ENCODE results near the gene MID1IP1. TPM values are rescaled to one million over a fixed set of nuclear protein-coding genes. Genes with fewer than 3 reads are reported as not detected.

Gene MID1IP1
- 37.5 and 48.9 TPM in 2 replicates for total RNA-seq (2014; rRNA removed; shearing (Covaris generic))

GRCh38 chrX:38800981-38801845, at the start of gene MID1IP1:
TSS of gene MID1IP1 (plus strand) at chrX:38801459. CDS start at chrX:38804947, 3,488 bp downstream.
- peak; percentile 5 for DNase-seq (ENCODE audit: low spot score)

- DNase-seq (ENCODE audit: low spot score): peak; percentile 37
Measured at GRCh38 chrX:38754102-38754790, 47.0 kb upstream of the MID1IP1 start.

GRCh38 chrX:38754818-38755718, 46.2 kb upstream of the MID1IP1 start:
- no peak for DNase-seq (ENCODE audit: low spot score)

- no peak for DNase-seq (ENCODE audit: low spot score)
Measured at GRCh38 chrX:38760883-38761282, 40.4 kb upstream of the MID1IP1 start.

- DNase-seq (ENCODE audit: low spot score): peak; percentile 10
Measured at GRCh38 chrX:38768079-38768478, 33.2 kb upstream of the MID1IP1 start.

GRCh38 chrX:38770152-38770551, 31.1 kb upstream of the MID1IP1 start:
- DNase-seq (ENCODE audit: low spot score): no peak

- DNase-seq (ENCODE audit: low spot score): no peak
Measured at GRCh38 chrX:38774249-38774648, 27.0 kb upstream of the MID1IP1 start.

GRCh38 chrX:38796946-38797345, 4.3 kb upstream of the MID1IP1 start:
- no peak for DNase-seq (ENCODE audit: low spot score)

GRCh38 chrX:38798956-38799355, 2.3 kb upstream of the MID1IP1 start:
- DNase-seq (ENCODE audit: low spot score): no peak

- no peak for DNase-seq (ENCODE audit: low spot score)
Measured at GRCh38 chrX:38799995-38800580, 1.2 kb upstream of the MID1IP1 start.

GRCh38 chrX:38803243-38803587, 2.0 kb downstream of the MID1IP1 start:
- no peak for DNase-seq (ENCODE audit: low spot score)

GRCh38 chrX:38803588-38804431, 2.6 kb downstream of the MID1IP1 start:
- DNase-seq (ENCODE audit: low spot score): peak; percentile 80

GRCh38 chrX:38804432-38804681, 3.1 kb downstream of the MID1IP1 start:
- no peak for DNase-seq (ENCODE audit: low spot score)

- peak; percentile 5 for DNase-seq (ENCODE audit: low spot score)
Measured at GRCh38 chrX:38804682-38805431, 3.6 kb downstream of the MID1IP1 start.

- peak; percentile 59 for DNase-seq (ENCODE audit: low spot score)
Measured at GRCh38 chrX:38805432-38806389, 4.5 kb downstream of the MID1IP1 start.

GRCh38 chrX:38806875-38807621, 5.8 kb downstream of the MID1IP1 start:
- no peak for DNase-seq (ENCODE audit: low spot score)

GRCh38 chrX:38807873-38808272, 6.6 kb downstream of the MID1IP1 start:
- no peak for DNase-seq (ENCODE audit: low spot score)

- peak; percentile 9 for DNase-seq (ENCODE audit: low spot score)
Measured at GRCh38 chrX:38811515-38812243, 10.4 kb downstream of the MID1IP1 start.

All from H4 (cell line).